A673 (cell line): Measurements from ENCODE around the gene ASPM. TPM values are rescaled to one million over a fixed set of nuclear protein-coding genes. Genes with fewer than 3 reads are reported as not detected.

Experiments used
- BruUV-seq: library from RNA; stranded (reverse); fragments of 400-500 nt; replicated peaks from 2 replicates; lab custom pipeline; 2021; lab: Mats Ljungman, UMichigan
- CTCF ChIA-PET: fragments of 300-600 bp; sonication (Branson Sonifier 250); formaldehyde crosslinking; loops from one replicate; lab custom pipeline; 2022; ENCODE audit warnings: antibody characterized with exemption; lab: Charles Lee
- POLR2A ChIA-PET: fragments of 300-600 bp; sonication (Branson Sonifier 250); formaldehyde crosslinking; loops from one replicate; lab custom pipeline; 2022; ENCODE audit warnings: antibody characterized with exemption; ENCODE audit not compliant: low non-redundant PET; lab: Charles Lee
- DNase-seq: peaks from one replicate; pipeline ENCODE4 v3.0.0-alpha.2; 2015; ENCODE audit warnings: low spot score
- H3K27ac ChIP-seq: fragments of 200-600 bp; sonication (generic); 2 replicates; pipeline ENCODE4 v1.5.1; 2016; ENCODE audit warnings: mixed run types, low read depth, mild to moderate bottlenecking, mixed read lengths, antibody characterized with exemption, low read length; ENCODE audit not compliant: poor library complexity, severe bottlenecking
- H3K27me3 ChIP-seq: fragments of 200-600 bp; sonication (generic); replicated peaks from 2 replicates; pipeline ENCODE4 v1.6.1; 2017; ENCODE audit warnings: mixed run types, low read depth, mild to moderate bottlenecking, mixed read lengths, antibody characterized with exemption, low read length; ENCODE audit not compliant: insufficient read depth, poor library complexity
- H3K36me3 ChIP-seq: fragments of 200-600 bp; sonication (generic); 2 replicates; pipeline ENCODE4 v1.6.1; 2016; ENCODE audit warnings: mixed run types, mild to moderate bottlenecking, mixed read lengths, antibody characterized with exemption, low read length; ENCODE audit not compliant: insufficient read depth, poor library complexity, severe bottlenecking
- H3K4me1 ChIP-seq: fragments of 200-600 bp; sonication (generic); 2 replicates; pipeline ENCODE4 v1.6.1; 2017; ENCODE audit warnings: mixed run types, mild to moderate bottlenecking, mixed read lengths, antibody characterized with exemption, low read length; ENCODE audit not compliant: insufficient read depth, poor library complexity, severe bottlenecking
- H3K4me3 ChIP-seq: fragments of 200-600 bp; sonication (generic); 2 replicates; pipeline ENCODE4 v1.5.1; 2016; ENCODE audit warnings: low read depth, mixed run types, mild to moderate bottlenecking, mixed read lengths, low read length; ENCODE audit not compliant: poor library complexity, severe bottlenecking
- H3K9me3 ChIP-seq: fragments of 200-600 bp; sonication (generic); 2 replicates; pipeline ENCODE4 v1.6.1; 2016; ENCODE audit warnings: mixed run types, low read depth, mild to moderate bottlenecking, mixed read lengths, antibody characterized with exemption, low read length; ENCODE audit not compliant: poor library complexity, severe bottlenecking
- EZH2 ChIP-seq: fragments of 200-600 bp; sonication (generic); IDR thresholded peaks from 2 replicates; pipeline ENCODE4 v1.6.1; 2017; ENCODE audit warnings: borderline replicate concordance, low read depth, mild to moderate bottlenecking, mixed read lengths, antibody characterized with exemption, low read length; ENCODE audit not compliant: poor library complexity, severe bottlenecking
- intact Hi-C: fragments of 100-400 bp; cut with micrococcal nuclease; formaldehyde crosslinking; loops from one replicate; pipeline ENCODE4 v1.10.0; 2022; ENCODE audit not compliant: unreplicated experiment
- total RNA-seq: library from RNA; stranded (reverse); gene quantifications from 2 replicates; pipeline ENCODE4 v1.2.3, GENCODE V29; 2021
- TF ChIP-seq, protein P1 (sequence below): fragments of 300-800, 200-600 bp; sonication (generic); conservative IDR thresholded peaks from 2 replicates; pipeline ENCODE4 v1.5.1; 2017; ENCODE audit warnings: low read depth, mild to moderate bottlenecking, antibody characterized with exemption, low read length, moderate library complexity, mixed read lengths

Gene ASPM
- total RNA-seq, 1 experiment from 2014 or later, result 78.5 TPM

DNA sequence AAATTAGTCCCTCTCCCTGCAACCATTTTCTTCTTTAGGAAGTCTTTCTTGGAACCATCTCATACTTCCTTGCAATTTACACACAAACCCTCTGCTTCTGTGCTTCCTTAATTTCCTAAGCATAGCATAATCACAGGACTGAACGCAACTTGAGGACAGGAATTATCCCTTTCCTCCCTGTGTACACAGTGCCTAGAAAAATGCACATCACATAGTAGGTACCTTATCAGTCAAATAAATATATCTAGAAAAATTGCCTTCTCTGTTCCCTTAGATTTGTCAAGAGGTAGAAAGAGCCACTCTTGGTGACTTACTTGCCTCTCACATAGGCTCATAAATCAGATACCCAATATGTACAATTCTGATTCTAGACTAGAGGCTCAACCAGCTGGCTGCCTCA, 4.9 kb downstream of the ASPM start:
- H3K27me3 ChIP-seq, result no peaks in the 10 kb centered on the region
- peaks cover 66% of the 10 kb centered on the region for H3K36me3 ChIP-seq
- H3K4me3 ChIP-seq, result no peak overlapping the region
- ChIA-PET CTCF (no interaction called here), POLR2A (no interaction called here)
- H3K27ac ChIP-seq, result no peak overlapping the region
- intact Hi-C loops, result no loop called here
- DNase-seq, result no peak
- peaks cover 14% of the 10 kb centered on the region for H3K4me1 ChIP-seq
- no peak for TF ChIP-seq EZH2
- TF ChIP-seq, protein P1, sequence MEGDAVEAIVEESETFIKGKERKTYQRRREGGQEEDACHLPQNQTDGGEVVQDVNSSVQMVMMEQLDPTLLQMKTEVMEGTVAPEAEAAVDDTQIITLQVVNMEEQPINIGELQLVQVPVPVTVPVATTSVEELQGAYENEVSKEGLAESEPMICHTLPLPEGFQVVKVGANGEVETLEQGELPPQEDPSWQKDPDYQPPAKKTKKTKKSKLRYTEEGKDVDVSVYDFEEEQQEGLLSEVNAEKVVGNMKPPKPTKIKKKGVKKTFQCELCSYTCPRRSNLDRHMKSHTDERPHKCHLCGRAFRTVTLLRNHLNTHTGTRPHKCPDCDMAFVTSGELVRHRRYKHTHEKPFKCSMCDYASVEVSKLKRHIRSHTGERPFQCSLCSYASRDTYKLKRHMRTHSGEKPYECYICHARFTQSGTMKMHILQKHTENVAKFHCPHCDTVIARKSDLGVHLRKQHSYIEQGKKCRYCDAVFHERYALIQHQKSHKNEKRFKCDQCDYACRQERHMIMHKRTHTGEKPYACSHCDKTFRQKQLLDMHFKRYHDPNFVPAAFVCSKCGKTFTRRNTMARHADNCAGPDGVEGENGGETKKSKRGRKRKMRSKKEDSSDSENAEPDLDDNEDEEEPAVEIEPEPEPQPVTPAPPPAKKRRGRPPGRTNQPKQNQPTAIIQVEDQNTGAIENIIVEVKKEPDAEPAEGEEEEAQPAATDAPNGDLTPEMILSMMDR, result no peak
- H3K9me3 ChIP-seq, result no peaks in the 10 kb centered on the region
- BruUV-seq, result no TSS peak

DNA sequence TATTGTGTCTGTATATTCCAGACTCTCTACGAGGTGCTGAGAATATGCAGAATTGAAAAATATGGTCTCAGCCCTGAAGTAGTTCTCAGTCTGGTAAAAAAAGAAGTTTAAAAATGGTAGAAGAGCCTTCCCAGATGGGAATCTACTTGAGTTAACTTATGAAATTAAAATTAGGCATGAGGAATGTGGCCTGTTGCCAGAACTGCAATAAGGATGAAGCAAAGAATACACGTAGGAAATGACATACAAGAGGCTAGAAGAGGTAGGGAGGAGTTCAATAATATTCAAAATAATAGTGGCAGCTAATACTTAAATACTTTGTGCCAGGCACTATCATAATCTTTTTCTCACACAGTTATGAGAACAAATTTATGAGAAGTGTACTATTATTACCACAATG, 6.3 kb downstream of the ASPM start:
- Histone ChIP-seq H3K36me3 (peaks cover 78% of the 10 kb centered on the region), H3K4me3 (no peak overlapping the region), H3K4me1 (peaks cover 14% of the 10 kb centered on the region), H3K27ac (no peak overlapping the region), H3K9me3 (no peaks in the 10 kb centered on the region), H3K27me3 (no peaks in the 10 kb centered on the region)
- CTCF ChIA-PET, result no interaction called here
- TF ChIP-seq, protein P1, result no peak
- no peak for TF ChIP-seq EZH2
- DNase-seq, result peak; percentile 44
- BruUV-seq, result no TSS peak
- POLR2A ChIA-PET, result interaction anchor here (0.6 kb wide), 1 partner anchor 9 kb away, joined by 5 read pairs; no protein-coding TSS in a partner anchor
- intact Hi-C loops, result no loop called here

DNA sequence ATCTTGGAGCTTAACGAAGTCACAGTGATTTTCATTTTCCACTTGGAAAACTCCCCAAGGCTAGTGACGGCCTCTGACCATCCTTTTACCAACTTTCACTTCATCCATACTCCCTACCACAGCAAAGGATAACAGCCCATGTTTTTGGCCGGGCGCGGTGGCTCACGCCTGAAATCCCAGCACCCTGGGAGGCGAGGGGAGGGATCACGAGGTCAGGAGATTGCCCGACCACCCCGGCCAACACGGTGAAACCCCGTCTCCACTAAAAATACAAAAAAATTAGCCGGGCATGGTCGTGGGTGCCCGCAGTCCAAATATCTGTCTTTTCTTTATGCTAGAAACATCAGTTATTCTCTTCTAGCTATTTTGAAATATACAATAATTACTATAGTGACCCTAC, 7.3 kb downstream of the ASPM start:
- Histone ChIP-seq H3K4me1 (peaks cover 10% of the 10 kb centered on the region), H3K4me3 (no peak overlapping the region), H3K36me3 (peaks cover 82% of the 10 kb centered on the region), H3K9me3 (no peaks in the 10 kb centered on the region), H3K27ac (no peak overlapping the region), H3K27me3 (no peaks in the 10 kb centered on the region)
- CTCF ChIA-PET, result no interaction called here
- DNase-seq, result no peak
- BruUV-seq, result no TSS peak
- POLR2A ChIA-PET, result interaction anchor here (0.6 kb wide), 1 partner anchor 61 kb away, joined by 3 read pairs; no protein-coding TSS in a partner anchor
- TF ChIP-seq, protein P1, result no peak
- no peak for TF ChIP-seq EZH2
- intact Hi-C loops, result no loop called here
